ENCODE measurements around the gene LDLRAD3.
"Not testable (repeated sequence)": the region's sequence is repeated elsewhere in the genome, so short reads cannot be mapped to it uniquely, and the experiment has no call there.

The LDLRAD3 gene

DNA sequence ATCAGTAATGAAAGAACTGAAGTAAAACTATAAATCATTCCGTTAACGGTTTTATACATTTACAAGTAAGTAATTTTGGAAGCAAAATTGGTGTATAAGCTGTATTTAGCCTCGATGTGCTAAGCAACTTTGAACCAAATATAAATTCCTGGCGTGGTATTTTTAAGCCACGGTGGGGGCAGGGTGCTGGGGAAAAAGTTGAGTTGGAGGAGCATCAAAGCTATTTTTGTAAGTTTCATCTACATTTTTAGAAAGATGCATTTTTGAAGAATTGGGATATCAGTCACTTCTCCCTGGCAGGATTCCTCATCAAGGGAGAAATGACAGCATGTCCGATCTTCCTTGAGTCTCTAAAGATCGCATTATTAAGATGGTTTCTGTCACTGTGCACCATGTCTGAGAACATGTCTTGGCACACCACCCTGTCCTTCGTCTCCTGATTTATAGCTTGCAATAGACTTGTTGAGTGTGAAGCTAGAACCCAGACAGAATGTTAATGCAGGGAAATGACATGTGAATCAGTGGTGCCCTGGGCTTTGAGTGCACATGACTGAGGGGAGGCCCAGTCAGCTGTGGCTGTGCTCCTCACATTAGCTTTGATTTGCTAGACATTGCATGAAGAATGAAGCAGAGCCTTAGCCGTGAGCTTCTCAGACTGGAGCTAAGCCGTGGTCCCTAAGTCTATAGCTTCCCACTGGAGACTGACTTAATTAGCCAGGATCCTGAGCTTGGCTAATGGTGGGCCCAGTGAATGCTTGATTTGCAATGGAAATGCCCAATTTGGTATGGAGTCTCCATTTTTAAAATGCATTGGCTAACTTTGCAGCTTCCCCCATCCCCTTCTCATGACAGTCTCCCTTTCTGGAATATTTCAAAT lies 218.4 kb downstream of the LDLRAD3 start:
- Mint-ChIP-seq H3K4me3 (no peak overlapping the region), H3K27ac (no peak overlapping the region), H3K4me1 (ENCODE audit: low read depth) (no peaks in the 10 kb centered on the region), H3K27me3 (peaks cover 7% of the 10 kb centered on the region), H3K36me3 (ENCODE audit: low read depth) (no peaks in the 10 kb centered on the region), H3K9me3 (no peaks in the 10 kb centered on the region)

DNA sequence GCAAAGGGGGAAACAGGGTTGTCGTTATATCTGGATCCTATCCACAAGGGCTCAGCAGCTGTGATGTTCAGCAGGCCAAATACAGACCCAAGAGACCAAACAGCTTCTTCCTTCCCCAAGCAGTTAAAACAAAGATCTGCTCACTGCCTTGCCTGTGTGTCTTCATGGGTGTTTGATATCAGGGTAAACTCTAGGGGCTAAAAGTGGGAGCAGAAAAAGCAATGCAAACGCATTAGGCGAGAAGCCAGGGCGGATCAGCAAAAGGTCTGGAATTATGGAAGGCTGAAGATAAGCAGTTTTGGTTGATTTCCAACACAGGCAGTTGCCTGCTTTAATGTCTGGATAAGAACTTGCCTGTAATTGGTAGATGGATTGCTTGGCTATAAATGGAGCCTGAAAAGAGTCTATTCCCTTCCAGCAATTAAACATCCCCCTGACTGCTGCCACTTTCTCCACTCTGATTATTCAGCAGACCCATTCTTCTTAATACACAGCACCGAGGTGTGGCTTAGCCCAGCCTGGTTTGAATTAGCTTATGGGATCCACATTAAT lies 219.1 kb downstream of the LDLRAD3 start:
- Mint-ChIP-seq H3K27ac (no peak overlapping the region), H3K9me3 (no peaks in the 10 kb centered on the region), H3K4me1 (ENCODE audit: low read depth) (no peaks in the 10 kb centered on the region)

DNA sequence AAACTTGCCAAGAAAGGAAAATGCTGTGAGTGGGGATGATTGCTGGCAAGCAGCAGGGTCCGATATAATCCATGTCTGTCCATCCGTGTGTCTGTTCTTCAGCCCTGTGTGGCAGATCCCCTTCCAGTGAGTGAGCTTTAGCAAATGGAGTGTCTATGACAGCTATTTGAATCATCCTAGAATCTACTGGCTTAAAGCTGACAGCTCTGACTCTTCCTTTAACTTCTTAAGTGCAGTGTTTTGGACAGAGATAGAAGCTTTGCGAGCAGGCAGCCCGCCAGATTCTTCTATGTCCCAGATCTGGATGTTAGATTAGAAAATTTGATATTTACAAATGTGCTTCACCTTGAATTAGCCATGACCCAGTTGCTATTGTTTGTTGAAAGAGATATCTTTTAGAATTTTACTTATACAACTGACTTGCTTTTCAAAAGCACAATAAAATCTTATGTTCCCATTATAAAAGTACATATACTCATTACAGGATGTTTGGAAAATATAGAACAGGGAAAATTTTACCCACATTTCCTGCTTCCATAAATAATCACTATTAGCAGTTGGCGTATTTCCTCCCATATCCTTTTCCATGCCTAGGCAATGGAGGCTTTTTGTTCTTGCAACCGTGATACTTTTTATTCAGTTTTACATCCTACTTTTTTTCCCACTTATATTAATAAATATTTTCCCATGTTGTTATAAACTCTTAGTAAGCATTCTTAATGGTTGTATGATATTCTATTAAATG lies 220.8 kb downstream of the LDLRAD3 start:
- Mint-ChIP-seq H3K9me3 (no peaks in the 10 kb centered on the region), H3K4me3 (no peak overlapping the region), H3K27ac (no peak overlapping the region), H3K4me1 (ENCODE audit: low read depth) (no peaks in the 10 kb centered on the region), H3K36me3 (ENCODE audit: low read depth) (no peaks in the 10 kb centered on the region), H3K27me3 (peaks cover 4% of the 10 kb centered on the region)

More for the DNA sequence above, 219.1 kb downstream of the LDLRAD3 start:
- H3K4me3 Mint-ChIP-seq: no peak overlapping the region
- H3K36me3 Mint-ChIP-seq (ENCODE audit: low read depth): no peaks in the 10 kb centered on the region
- H3K27me3 Mint-ChIP-seq: peaks cover 7% of the 10 kb centered on the region

DNA sequence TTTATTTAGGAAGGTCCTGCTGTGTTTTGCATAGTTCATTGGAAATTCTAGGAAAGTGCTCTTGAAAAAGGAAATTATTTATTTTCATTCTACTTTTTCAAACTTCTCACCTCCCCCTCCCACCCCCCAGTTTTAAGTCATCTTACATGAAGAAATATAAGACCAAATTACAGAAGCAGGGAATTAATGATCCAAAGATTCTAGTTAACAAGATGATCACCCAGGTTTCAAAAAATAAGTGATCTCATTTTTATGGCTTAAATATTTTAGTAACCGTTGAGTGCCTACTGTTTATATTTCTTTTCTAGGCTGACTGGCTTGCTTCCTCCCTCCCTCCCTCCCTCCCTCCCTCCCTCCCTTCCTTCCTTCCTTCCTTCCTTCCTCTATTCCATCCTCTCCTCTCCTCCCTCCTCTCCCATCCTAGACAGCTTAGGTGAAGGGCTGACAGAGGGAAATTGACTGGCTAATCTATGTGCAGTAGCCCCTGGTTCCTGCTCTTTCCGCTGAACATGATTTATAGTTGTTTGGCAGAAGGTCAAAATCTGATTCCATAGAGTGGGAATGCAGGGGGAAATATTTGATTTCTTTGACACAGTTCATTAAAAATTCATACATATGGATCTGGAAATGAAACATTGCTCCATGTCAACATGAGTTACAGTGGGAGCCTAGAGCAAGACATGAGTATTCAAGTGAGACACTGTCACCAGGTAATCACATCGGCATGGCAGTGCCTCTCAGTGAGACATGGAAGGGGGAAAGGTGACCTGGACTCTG lies 221.9 kb downstream of the LDLRAD3 start:
- Mint-ChIP-seq H3K9me3 (no peaks in the 10 kb centered on the region), H3K4me3 (no peak overlapping the region), H3K27ac (no peak overlapping the region), H3K4me1 (ENCODE audit: low read depth) (no peaks in the 10 kb centered on the region), H3K36me3 (ENCODE audit: low read depth) (no peaks in the 10 kb centered on the region), H3K27me3 (peaks cover 4% of the 10 kb centered on the region)

DNA sequence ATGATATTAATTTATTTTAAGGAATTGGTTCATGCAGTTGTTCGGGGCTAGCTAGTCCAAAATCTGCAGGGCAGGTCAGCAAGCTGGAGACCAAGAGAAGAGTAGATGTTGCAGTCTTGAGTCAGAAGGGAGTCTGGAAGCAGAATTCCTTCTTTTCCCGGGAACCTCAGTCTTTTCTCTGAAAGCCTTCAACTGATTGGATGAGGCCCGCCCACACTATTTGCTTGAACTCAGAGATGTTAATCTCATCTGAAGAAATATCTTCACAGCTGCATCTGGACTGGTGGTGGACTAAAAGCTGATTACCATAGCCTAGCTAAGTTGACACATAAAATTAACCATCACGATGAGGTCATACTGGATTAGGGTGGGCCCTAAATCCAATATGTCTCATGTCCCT lies 223.2 kb downstream of the LDLRAD3 start:
- Mint-ChIP-seq H3K4me3 (no peak overlapping the region), H3K36me3 (ENCODE audit: low read depth) (no peaks in the 10 kb centered on the region), H3K27me3 (peaks cover 12% of the 10 kb centered on the region), H3K27ac (no peak overlapping the region), H3K4me1 (ENCODE audit: low read depth) (no peaks in the 10 kb centered on the region), H3K9me3 (no peaks in the 10 kb centered on the region)

DNA sequence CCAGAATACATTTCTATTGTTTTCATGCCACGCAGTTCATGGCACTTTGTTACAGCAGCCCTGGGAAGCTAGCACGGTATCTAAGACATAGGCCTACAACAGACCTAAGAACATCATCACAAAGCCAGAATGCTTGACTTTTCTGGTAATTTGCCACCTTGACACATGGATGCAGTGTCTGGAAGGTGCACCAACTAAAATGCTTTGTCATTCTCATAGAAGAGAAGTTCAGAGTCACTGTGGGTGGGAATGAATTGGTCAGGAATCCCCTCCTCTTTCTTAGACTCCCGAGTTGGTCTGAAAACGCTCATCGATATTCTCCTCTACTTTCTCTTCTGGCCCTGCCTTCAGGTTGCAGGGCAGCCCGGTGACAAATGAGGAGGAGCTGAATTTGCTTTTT lies 223.9 kb downstream of the LDLRAD3 start:
- peaks cover 12% of the 10 kb centered on the region for H3K27me3 Mint-ChIP-seq
- no peaks in the 10 kb centered on the region for H3K4me1 Mint-ChIP-seq (ENCODE audit: low read depth)
- H3K4me3 Mint-ChIP-seq: no peak overlapping the region
- no peaks in the 10 kb centered on the region for H3K9me3 Mint-ChIP-seq
- H3K27ac Mint-ChIP-seq: no peak overlapping the region
- no peaks in the 10 kb centered on the region for H3K36me3 Mint-ChIP-seq (ENCODE audit: low read depth)

DNA sequence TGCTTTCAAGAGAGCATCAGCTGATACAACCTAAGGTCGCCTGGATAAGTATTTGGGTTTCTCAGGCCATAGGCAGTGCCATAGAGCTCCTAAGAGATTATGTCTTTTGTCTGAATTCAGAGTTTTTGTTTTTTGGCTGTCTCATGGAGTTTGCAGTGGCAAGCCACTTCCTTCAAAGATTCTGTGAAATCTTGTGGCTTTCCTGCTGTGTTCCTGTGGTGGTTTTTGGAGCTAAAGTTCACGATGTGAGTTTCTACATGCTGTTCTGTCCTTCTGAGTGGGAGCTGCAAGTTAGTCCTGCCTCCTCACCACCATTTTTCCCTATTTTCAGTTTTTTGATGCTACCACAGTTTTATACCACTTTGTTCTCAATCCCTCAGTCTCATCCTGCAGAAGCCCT lies 234.0 kb downstream of the LDLRAD3 start:
- no peak overlapping the region for H3K27ac Mint-ChIP-seq
- no peak overlapping the region for H3K4me3 Mint-ChIP-seq
- no peaks in the 10 kb centered on the region for H3K36me3 Mint-ChIP-seq (ENCODE audit: low read depth)
- peaks cover 4% of the 10 kb centered on the region for H3K4me1 Mint-ChIP-seq (ENCODE audit: low read depth)
- peaks cover 34% of the 10 kb centered on the region for H3K27me3 Mint-ChIP-seq
- no peaks in the 10 kb centered on the region for H3K9me3 Mint-ChIP-seq

DNA sequence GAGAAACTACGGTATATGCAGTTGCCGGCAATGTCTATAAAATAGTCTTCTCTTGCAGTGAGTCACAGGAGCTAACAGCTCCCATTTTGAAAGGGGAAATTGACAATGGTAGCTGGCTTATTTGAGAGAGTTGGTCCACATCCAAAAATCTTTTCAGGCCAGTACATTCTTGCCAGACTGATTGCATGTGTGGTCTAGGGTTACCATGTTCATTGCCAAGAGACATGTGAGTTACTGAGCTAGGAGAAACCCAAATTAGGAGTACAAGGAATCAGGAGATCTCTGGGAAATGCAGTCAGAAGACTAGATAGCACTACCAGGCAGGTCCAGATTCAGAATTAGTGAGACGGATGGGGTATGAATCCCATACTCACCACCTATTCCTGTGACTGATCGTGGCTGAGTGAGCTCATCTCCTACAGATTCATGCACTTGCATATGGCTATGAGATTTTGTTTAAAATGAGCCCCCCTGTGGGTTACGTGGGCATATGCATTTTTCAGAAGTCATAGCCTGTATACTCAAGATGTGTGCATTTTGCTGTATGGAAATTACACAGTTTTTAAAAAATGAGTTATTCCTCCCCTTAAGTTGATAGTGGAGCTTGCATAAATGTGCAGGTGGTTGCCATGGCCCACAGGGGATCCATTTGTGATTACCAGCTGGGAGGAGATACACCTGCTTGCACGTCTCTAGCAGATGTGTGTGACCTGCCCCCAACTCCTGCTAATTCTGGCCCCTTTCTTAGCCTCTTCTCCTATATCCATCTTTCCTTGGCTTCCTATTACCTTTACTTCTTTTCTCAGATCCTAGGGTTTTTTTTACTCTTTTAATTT lies 242.7 kb downstream of the LDLRAD3 start:
- Mint-ChIP-seq H3K4me3 (no peak overlapping the region), H3K9me3 (no peaks in the 10 kb centered on the region), H3K27ac (no peak overlapping the region), H3K4me1 (ENCODE audit: low read depth) (no peaks in the 10 kb centered on the region), H3K36me3 (ENCODE audit: low read depth) (no peaks in the 10 kb centered on the region), H3K27me3 (peaks cover 8% of the 10 kb centered on the region)

DNA sequence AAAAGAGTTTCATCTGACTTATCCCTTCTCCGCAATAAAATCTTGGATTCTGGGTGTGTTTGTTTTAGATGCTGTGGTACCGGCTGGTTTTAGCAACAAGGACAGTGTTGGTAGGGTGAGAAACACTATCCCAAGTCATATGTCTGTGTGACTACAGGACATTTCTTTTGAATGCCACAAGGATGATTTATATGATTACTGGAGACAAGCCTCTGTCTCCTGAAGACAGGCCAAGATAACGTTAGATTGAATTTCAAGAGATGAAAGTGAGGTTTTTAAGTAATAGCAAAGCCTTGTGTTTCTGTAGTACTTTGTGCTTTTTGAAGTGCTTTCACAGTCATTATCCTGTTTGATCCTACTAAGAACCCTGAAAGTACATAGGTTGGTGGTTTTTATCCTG lies 243.8 kb downstream of the LDLRAD3 start:
- no peaks in the 10 kb centered on the region for H3K4me1 Mint-ChIP-seq (ENCODE audit: low read depth)
- H3K36me3 Mint-ChIP-seq (ENCODE audit: low read depth): no peaks in the 10 kb centered on the region
- peaks cover 8% of the 10 kb centered on the region for H3K27me3 Mint-ChIP-seq
- no peaks in the 10 kb centered on the region for H3K9me3 Mint-ChIP-seq
- no peak overlapping the region for H3K4me3 Mint-ChIP-seq
- no peak overlapping the region for H3K27ac Mint-ChIP-seq

DNA sequence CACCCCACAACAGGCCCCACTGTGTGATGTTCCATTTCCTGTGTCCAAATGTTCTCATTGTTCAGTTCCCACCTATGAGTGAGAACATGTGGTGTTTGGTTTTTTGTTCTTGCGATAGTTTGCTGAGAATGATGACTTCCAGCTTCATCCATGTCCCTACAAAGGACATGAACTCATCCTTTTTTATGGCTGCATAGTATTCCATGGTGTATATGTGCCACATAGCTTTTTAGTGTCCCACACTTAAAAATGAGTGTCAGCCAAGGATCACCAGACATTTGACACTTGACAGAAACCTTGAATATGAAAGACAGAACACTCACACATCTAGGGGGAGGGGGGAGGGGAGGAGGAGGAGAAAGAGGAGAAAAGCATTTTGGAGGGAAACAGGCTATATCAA lies 245.9 kb downstream of the LDLRAD3 start:
- H3K27ac Mint-ChIP-seq; H3K4me3 Mint-ChIP-seq; H3K9me3 Mint-ChIP-seq; H3K27me3 Mint-ChIP-seq; H3K36me3 Mint-ChIP-seq (ENCODE audit: low read depth); H3K4me1 Mint-ChIP-seq (ENCODE audit: low read depth): not testable (repeated sequence)

DNA sequence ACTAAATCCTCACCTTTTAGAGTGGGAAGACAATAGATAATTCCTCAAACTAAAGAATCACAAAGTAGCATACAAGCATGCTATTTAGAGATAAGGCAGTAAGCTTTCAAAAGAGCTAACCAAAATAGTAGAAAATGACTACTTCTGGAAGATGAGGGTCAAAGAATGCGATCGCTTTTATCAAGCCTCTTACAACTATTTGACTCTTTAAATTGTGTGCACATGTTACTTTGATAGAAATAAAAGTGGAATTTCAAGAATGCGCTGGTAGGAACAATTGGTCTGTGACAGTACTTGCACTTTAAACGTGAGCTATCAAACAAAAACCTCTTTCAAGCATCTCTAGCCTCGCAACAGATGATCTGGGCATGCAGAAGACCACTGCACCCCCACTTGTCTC lies 248.1 kb downstream of the LDLRAD3 start:
- Mint-ChIP-seq H3K9me3 (no peaks in the 10 kb centered on the region), H3K4me3 (no peak overlapping the region), H3K36me3 (ENCODE audit: low read depth) (no peaks in the 10 kb centered on the region), H3K4me1 (ENCODE audit: low read depth) (no peaks in the 10 kb centered on the region), H3K27ac (no peak overlapping the region), H3K27me3 (peaks cover 6% of the 10 kb centered on the region)

DNA sequence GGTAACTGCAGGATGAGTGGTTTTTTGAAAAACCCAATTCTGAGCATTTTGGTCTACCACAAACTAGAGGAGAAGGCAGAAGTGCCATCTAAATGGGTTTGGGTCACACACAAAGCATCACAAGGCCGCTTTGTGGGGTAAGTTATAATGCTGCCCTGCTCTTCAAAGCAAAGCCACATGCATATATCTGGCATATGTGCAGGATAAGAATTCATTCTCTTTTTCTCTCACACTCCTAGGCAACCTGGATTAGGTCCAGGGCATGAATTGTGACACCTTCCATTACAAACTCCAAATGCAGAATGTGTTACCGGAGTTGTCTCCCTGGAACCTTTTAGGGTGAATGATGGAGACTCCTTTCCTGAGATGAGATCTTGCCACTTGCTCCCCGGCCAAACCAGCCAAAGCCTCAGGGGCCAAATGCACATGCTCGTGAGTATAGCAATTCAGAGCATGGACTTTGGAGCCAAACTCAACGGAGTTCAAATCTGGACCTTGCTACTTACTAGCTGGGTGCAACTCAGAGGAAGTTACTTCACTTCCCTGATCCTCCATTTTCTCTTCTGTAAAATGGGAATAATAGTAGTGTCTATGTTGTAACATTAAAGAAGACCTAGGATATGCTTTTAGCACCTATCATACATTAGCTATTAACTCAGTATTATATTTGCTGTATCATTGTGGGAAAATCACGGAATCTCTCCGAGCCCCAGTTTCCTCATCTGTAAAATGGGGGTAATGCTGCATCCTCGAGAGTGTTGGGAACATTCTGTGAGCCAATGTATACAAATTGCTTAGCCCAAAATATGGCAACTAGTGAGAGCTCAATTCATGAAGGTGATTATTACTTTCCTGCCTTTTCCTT lies 248.8 kb downstream of the LDLRAD3 start:
- Mint-ChIP-seq H3K27me3 (peaks cover 1% of the 10 kb centered on the region), H3K4me1 (ENCODE audit: low read depth) (no peaks in the 10 kb centered on the region), H3K4me3 (no peak overlapping the region), H3K36me3 (ENCODE audit: low read depth) (no peaks in the 10 kb centered on the region), H3K9me3 (no peaks in the 10 kb centered on the region), H3K27ac (no peak overlapping the region)

DNA sequence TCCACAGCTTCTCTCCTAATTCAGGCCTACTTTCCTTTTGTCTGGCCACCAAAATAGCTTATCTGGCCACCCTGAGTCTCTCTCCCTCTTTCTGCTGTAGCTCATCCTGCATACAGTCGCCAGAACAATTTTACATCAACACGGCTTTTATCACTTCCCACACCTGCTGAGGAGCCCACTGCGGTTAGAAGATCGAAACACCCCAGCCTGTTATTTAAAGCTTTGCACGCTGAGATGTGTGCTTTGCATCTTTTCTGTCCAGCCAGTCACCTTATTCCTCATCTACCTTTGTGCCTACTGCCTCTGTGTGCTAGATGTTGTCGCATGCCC lies 249.4 kb downstream of the LDLRAD3 start:
- Mint-ChIP-seq H3K4me3 (no peak overlapping the region), H3K27ac (no peak overlapping the region), H3K4me1 (ENCODE audit: low read depth) (no peaks in the 10 kb centered on the region), H3K36me3 (ENCODE audit: low read depth) (no peaks in the 10 kb centered on the region), H3K9me3 (no peaks in the 10 kb centered on the region), H3K27me3 (no peaks in the 10 kb centered on the region)

Measured in stimulated activated naive CD8-positive, alpha-beta T cell treated with anti-CD3 and anti-CD28 coated beads, Interleukin-15, Interleukin-2, amounts not matched to agents 100 ng/mL and 50 ng/mL, for 24 hours (primary cell).